Stomach smooth muscle (tissue), 2 donors: Measurements from ENCODE around the gene TPO.
"Not testable (repeated sequence)": the region's sequence is repeated elsewhere in the genome, so short reads cannot be mapped to it uniquely, and the experiment has no call there.

Experiments
- H3K27ac ChIP-seq: one replicate; pipeline ENCODE4 v1.7.0; 2013; ENCODE audit warnings: mild to moderate bottlenecking, low read length, inconsistent platforms
- H3K27me3 ChIP-seq, 2 donors: one replicate each; pipeline ENCODE4 v1.7.0; 2013; ENCODE audit warnings: low read length in 2 of 2; ENCODE audit not compliant: insufficient read depth in 2 of 2, control insufficient read depth in 1 of 2
- H3K36me3 ChIP-seq, 2 donors: one replicate each; pipeline ENCODE4 v1.7.0; 2013; ENCODE audit warnings: low read length in 2 of 2; ENCODE audit not compliant: control insufficient read depth in 2 of 2, insufficient read depth in 2 of 2
- H3K4me1 ChIP-seq: one replicate; pipeline ENCODE4 v1.7.0; 2013; ENCODE audit warnings: low read length; ENCODE audit not compliant: control insufficient read depth, insufficient read depth
- H3K4me3 ChIP-seq, 2 donors: one replicate each; pipeline ENCODE4 v1.7.0; 2013; ENCODE audit warnings: low read length in 2 of 2
- H3K9ac ChIP-seq, 2 donors: one replicate each; pipeline ENCODE4 v1.7.0; 2013; ENCODE audit warnings: low read length in 2 of 2, mild to moderate bottlenecking in 1 of 2
- H3K9me3 ChIP-seq, 2 donors: one replicate each; pipeline ENCODE4 v1.7.0; 2013; ENCODE audit warnings: low read length in 2 of 2; ENCODE audit not compliant: control insufficient read depth in 2 of 2
- donor health status: healthy.
- donor health status: Pancreatic carcinoma.

Gene TPO

DNA sequence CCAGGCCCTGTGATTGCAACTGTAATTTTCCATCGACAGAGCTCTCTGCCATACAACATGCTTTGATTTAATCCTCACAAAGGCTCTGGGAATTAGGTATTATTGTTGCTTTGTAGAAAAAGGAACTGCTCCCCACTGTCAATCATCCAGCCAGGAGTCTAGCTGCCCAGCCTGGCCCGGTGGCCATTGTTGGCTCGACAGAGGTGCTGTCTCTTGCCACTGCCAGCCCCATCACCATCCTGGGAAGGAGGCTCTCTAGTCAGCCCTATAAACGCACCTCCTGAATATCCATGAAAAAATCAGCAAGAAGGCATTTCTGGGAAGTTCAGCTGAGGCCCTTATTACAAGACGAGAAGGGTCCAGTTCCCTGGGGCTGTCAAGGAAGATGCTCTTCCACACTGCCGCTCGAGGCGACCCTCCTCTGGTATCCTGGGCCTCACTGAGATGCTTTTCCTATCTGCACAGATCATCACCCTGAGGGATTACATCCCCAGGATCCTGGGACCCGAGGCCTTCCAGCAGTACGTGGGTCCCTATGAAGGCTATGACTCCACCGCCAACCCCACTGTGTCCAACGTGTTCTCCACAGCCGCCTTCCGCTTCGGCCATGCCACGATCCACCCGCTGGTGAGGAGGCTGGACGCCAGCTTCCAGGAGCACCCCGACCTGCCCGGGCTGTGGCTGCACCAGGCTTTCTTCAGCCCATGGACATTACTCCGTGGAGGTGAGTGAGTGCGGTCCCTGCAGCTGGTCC lies 71.0 kb downstream of the TPO start:
- H3K9ac ChIP-seq = no peak overlapping the region

DNA sequence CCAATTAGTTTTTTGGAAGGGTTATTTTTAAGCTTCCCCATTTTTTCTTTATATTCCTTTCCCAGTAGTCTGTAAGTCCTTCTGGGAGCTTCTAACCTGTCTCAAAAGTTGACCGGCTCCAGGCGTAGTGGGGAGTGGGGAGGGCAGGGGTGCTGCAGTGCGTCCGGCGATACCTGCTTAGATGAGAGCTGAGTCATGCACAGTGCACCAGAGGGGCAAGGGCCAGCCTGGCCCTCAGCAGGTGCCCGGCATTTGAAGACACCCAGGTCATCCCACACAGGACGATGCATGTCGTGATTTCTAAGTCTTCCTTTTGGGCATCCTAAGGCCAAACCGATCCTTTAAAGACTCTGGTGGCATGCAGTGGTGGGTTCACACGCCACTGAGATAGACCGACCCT lies 73.4 kb downstream of the TPO start:
- H3K27ac ChIP-seq = no peak overlapping the region
- no peak overlapping the region for H3K9ac ChIP-seq
- no peaks in the 10 kb centered on the region for H3K9me3 ChIP-seq
- H3K36me3 ChIP-seq = no peaks in the 10 kb centered on the region
- H3K4me3 ChIP-seq = no peak overlapping the region
- no peaks in the 10 kb centered on the region for H3K4me1 ChIP-seq
- H3K27me3 ChIP-seq = no peaks in the 10 kb centered on the region

More for the DNA sequence above, 71.0 kb downstream of the TPO start:
- H3K9me3 ChIP-seq = no peaks in the 10 kb centered on the region
- no peak overlapping the region for H3K27ac ChIP-seq
- no peaks in the 10 kb centered on the region for H3K4me1 ChIP-seq
- H3K4me3 ChIP-seq = no peak overlapping the region
- no peaks in the 10 kb centered on the region for H3K36me3 ChIP-seq
- H3K27me3 ChIP-seq = no peaks in the 10 kb centered on the region

GRCh38 chr2:1487758-1488157 lies 74.5 kb downstream of the TPO start:
- no peaks in the 10 kb centered on the region for H3K4me1 ChIP-seq
- H3K27ac ChIP-seq = no peak overlapping the region
- no peak overlapping the region for H3K9ac ChIP-seq
- H3K9me3 ChIP-seq = no peaks in the 10 kb centered on the region
- no peaks in the 10 kb centered on the region for H3K36me3 ChIP-seq
- no peaks in the 10 kb centered on the region for H3K27me3 ChIP-seq
- H3K4me3 ChIP-seq = no peak overlapping the region

GRCh38 chr2:1488181-1488671 lies 75.0 kb downstream of the TPO start:
- H3K9ac ChIP-seq = no peak overlapping the region
- no peak overlapping the region for H3K4me3 ChIP-seq
- no peaks in the 10 kb centered on the region for H3K27me3 ChIP-seq
- no peaks in the 10 kb centered on the region for H3K36me3 ChIP-seq
- H3K27ac ChIP-seq = no peak overlapping the region
- H3K9me3 ChIP-seq = no peaks in the 10 kb centered on the region
- H3K4me1 ChIP-seq = no peaks in the 10 kb centered on the region

DNA sequence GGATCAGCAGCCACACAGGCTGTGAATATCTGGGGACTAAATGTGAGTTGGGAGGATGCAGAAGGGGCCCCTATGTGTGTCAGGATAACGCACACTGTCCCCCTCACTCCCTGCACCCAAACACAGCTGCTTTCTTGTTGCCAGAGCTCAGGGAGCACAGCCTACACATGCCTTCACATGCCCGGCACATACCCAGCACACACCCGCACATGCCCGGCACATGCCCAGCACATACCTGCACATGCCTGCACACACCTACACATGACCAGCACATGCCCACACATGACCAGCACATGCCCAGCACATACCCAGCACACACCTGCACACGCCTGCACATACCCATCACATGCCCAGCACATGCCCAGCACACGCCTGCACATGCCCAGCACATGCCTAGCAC lies 75.6 kb downstream of the TPO start:
- H3K9ac ChIP-seq = no peak overlapping the region
- no peaks in the 10 kb centered on the region for H3K9me3 ChIP-seq
- H3K36me3 ChIP-seq = no peaks in the 10 kb centered on the region
- H3K4me3 ChIP-seq = no peak overlapping the region
- no peaks in the 10 kb centered on the region for H3K27me3 ChIP-seq
- no peaks in the 10 kb centered on the region for H3K4me1 ChIP-seq
- H3K27ac ChIP-seq = no peak overlapping the region

- H3K27ac ChIP-seq = no peak overlapping the region
- H3K4me3 ChIP-seq = no peak overlapping the region
- H3K9ac ChIP-seq = no peak overlapping the region
- no peaks in the 10 kb centered on the region for H3K4me1 ChIP-seq
- H3K36me3 ChIP-seq = no peaks in the 10 kb centered on the region
- no peaks in the 10 kb centered on the region for H3K27me3 ChIP-seq
- H3K9me3 ChIP-seq = no peaks in the 10 kb centered on the region
Observed at GRCh38 chr2:1489486-1489885, 76.2 kb downstream of the TPO start.

DNA sequence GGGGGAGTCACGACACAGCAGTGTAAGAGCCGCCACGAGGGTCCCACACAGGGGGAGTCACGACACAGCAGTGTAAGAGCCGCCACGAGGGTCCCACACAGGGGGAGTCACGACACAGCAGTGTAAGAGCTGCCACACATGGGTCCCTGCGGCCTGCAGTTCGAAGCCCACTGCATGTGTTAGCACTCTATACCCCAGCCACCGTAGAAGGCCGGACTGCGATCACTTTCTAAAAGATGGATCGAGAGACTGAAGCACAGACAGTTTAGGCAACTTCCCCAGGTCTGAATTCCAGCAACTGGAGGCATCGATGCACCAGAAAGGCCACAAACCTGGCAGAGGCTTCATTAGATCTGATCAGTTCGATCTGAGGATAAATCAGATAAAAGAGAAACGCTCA lies 77.1 kb downstream of the TPO start:
- H3K4me3 ChIP-seq, H3K4me1 ChIP-seq, H3K9ac ChIP-seq, H3K27ac ChIP-seq, H3K9me3 ChIP-seq, H3K36me3 ChIP-seq, H3K27me3 ChIP-seq: not testable (repeated sequence)

DNA sequence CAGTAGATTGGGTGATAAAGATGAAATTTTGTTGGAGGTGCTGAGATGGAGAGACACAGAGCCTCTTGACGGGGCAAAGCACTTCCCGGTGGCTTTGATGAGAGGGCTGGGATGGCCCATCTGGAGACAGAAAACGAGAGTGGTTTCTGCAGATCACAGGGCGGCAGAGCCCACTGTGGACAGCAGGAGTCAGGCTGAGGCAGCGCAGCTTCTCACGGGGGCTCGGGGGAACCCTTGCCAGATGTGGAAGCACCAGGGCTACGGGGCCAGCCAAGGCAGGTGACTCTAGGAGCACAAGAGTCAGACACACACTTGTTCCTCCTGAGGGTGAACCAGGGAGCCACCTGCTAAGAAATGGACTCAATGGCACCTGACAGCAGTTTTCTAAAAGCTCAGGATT lies 78.5 kb downstream of the TPO start:
- Histone ChIP-seq H3K9me3 (no peaks in the 10 kb centered on the region), H3K4me3 (no peak overlapping the region), H3K36me3 (no peaks in the 10 kb centered on the region), H3K27me3 (no peaks in the 10 kb centered on the region), H3K4me1 (no peaks in the 10 kb centered on the region), H3K9ac (no peak overlapping the region), H3K27ac (no peak overlapping the region)

DNA sequence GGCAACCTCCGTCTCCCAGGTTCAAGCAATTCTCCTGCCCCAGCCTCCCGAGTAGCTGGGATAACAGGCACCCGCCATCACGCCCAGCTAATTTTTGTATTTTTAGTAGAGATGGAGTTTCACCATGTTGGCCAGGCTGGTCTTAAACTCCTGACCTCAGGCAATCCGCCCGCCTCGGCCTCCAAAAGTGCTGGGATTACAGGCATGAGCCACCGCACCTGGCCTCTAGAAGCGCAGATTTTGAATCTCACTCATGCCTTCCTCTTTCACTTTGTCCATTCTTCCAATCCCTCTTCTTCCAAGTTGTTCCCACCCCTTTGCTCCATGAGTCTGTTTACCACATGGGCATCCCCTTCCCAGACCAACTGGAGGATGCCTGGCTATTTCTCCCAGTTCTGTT lies 79.0 kb downstream of the TPO start:
- H3K27me3 ChIP-seq, H3K4me1 ChIP-seq, H3K9ac ChIP-seq, H3K9me3 ChIP-seq, H3K4me3 ChIP-seq, H3K27ac ChIP-seq, H3K36me3 ChIP-seq: not testable (repeated sequence)

DNA sequence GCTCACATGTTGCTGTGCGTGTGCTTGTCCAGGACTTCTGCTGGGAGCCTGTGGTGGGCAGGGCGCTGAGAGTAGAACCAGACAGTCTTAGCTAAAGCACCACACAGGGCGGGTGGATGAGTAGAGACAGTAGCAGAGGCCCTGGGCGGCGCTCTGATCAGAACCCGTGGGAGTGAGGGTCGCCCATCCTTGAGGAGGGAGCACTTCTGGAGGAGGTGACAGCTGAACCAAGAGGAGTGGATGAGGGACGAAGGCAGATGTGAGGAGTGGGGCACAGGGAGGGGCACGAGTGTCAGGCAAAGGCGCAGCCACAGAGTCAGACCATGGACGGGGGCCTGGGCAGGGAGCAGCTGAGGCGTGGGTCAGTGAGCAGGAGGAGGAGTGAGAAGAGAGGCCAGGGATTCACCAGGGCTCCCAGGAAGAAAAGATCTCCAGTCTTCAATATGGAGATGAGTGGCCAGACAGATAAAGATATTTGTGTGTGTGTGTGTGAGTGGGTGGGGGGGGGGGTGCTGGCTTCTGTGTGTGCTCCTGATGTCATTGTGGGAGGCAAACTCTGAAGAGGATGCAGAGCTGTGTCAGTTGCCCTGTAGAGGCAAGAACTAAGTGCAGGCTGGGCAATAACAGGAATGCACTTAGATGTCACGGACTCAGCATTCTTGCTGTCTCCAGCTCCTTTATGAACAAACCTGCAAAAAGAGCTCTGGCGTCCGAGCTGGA lies 79.6 kb downstream of the TPO start:
- Histone ChIP-seq H3K4me3 (no peak overlapping the region), H3K9ac (no peak overlapping the region), H3K4me1 (no peaks in the 10 kb centered on the region), H3K27me3 (no peaks in the 10 kb centered on the region), H3K36me3 (no peaks in the 10 kb centered on the region), H3K9me3 (no peaks in the 10 kb centered on the region), H3K27ac (no peak overlapping the region)
